Loucy (cell line): Measurements from ENCODE around the gene NR2F2.

Experiments used
- H2AFZ ChIP-seq: fragments of 200-600 bp; sonication (generic); 2 replicates; pipeline ENCODE4 v1.6.0; 2016; ENCODE audit warnings: antibody characterized with exemption, mild to moderate bottlenecking, low read length, moderate library complexity
- H3F3A ChIP-seq: fragments of 200-600 bp; 2 replicates; pipeline ENCODE4 v1.6.0; 2016; ENCODE audit warnings: antibody characterized with exemption, low read depth, mild to moderate bottlenecking
- H3K27me3 ChIP-seq: fragments of 200-600 bp; sonication (generic); 2 replicates; pipeline ENCODE4 v1.6.1; 2014; ENCODE audit warnings: low read length, mild to moderate bottlenecking; ENCODE audit not compliant: insufficient read depth, poor library complexity, severe bottlenecking
- H3K36me3 ChIP-seq: fragments of 200-600 bp; sonication (generic); 2 replicates; pipeline ENCODE4 v1.6.1; 2016; ENCODE audit warnings: low read length; ENCODE audit not compliant: insufficient read depth
- H3K4me1 ChIP-seq: fragments of 200-600 bp; sonication (generic); 2 replicates; pipeline ENCODE4 v1.5.1; 2014; ENCODE audit warnings: low read length, mild to moderate bottlenecking; ENCODE audit not compliant: insufficient read depth, poor library complexity, severe bottlenecking
- H3K4me2 ChIP-seq: fragments of 200-600 bp; sonication (generic); 2 replicates; pipeline ENCODE4 v1.6.0; 2014; ENCODE audit warnings: antibody characterized with exemption, low read length, low read depth, mild to moderate bottlenecking; ENCODE audit not compliant: poor library complexity, severe bottlenecking
- H3K4me3 ChIP-seq: fragments of 200-600 bp; sonication (generic); 2 replicates; pipeline ENCODE4 v1.5.1; 2014; ENCODE audit warnings: low read length, mild to moderate bottlenecking, mixed read lengths; ENCODE audit not compliant: poor library complexity, severe bottlenecking
- H3K79me2 ChIP-seq: fragments of 200-600 bp; sonication (generic); 2 replicates; pipeline ENCODE4 v1.6.1; 2014; ENCODE audit warnings: low read length; ENCODE audit not compliant: insufficient read depth
- H3K9ac ChIP-seq: fragments of 200-600 bp; sonication (generic); 2 replicates; pipeline ENCODE4 v1.6.0; 2014; ENCODE audit warnings: mild to moderate bottlenecking, low read depth, low read length, moderate library complexity; ENCODE audit not compliant: poor library complexity, severe bottlenecking
- H3K9me2 ChIP-seq: fragments of 200-600 bp; sonication (generic); replicated peaks from 2 replicates; pipeline ENCODE4 v1.6.1; 2016; ENCODE audit warnings: low read depth, low read length, mixed read lengths
- H3K9me3 ChIP-seq: fragments of 200-600 bp; sonication (generic); 2 replicates; pipeline ENCODE4 v1.6.1; 2014; ENCODE audit warnings: mild to moderate bottlenecking, antibody characterized with exemption, low read length, low read depth; ENCODE audit not compliant: insufficient read depth
- H4K20me1 ChIP-seq: fragments of 200-600 bp; sonication (generic); 2 replicates; pipeline ENCODE4 v1.6.0; 2014; ENCODE audit warnings: antibody characterized with exemption, low read length, mild to moderate bottlenecking; ENCODE audit not compliant: insufficient read depth, poor library complexity, severe bottlenecking
- CTCF ChIP-seq: fragments of 200-600 bp; sonication (generic); conservative IDR thresholded peaks from 2 replicates; pipeline ENCODE4 v1.5.1; 2014; ENCODE audit warnings: mild to moderate bottlenecking, antibody characterized with exemption, low read length
- EZH2phosphoT487 ChIP-seq: fragments of 200-600 bp; IDR thresholded peaks from 2 replicates; pipeline ENCODE4 v1.6.1; 2018; ENCODE audit warnings: antibody characterized with exemption, mild to moderate bottlenecking, moderate library complexity, borderline replicate concordance

Gene NR2F2

DNA sequence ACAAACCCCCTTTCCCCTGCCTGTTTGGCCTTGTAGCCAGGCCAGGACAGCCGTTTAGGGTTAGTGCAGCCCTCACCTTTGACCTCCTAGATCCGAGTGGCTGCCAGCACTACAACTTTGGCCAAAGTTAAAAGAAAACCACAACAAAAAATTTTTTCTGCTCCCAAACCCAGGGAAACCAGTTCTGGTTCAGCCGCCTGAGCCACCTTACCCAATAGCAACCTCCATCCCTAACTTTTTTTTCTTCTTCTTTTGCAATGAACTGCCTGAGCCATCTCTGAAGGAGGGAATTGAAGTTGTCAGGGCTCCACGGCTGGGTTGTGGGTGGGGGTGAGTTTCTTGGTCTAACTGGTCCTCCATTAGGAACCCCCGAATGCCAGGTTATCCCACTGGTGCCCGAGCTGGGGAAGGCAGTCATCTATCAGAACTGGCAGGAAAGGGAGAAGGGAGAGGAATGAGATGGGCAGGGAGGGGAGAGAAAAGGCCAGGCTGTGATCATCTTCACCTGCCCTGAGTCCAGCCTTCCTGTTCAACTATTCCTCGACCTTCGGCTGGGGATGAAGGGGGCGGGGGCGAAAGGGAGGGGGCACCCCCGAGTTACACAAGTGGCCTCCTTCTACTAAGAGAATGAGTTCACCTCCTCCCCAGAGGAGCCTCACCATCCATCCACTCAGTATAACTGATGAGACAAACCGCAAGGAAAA is 6.2 kb upstream of the NR2F2 start:
- Histone ChIP-seq H3K79me2 (no peaks in the 10 kb centered on the region), H3K4me1 (peaks cover 9% of the 10 kb centered on the region), H3F3A (0 out of 2 replicates have a peak, but pooled peaks cover 4% of the 10 kb centered on the region), H4K20me1 (no peaks in the 10 kb centered on the region), H3K4me3 (no peak overlapping the region), H3K9me3 (no peaks in the 10 kb centered on the region), H3K36me3 (no peaks in the 10 kb centered on the region), H3K9me2 (no peaks in the 10 kb centered on the region), H2AFZ (no peak overlapping the region), H3K9ac (no peak overlapping the region), H3K4me2 (no peak overlapping the region), H3K27me3 (peaks cover 6% of the 10 kb centered on the region)
- TF ChIP-seq EZH2phosphoT487 (no peak), CTCF (no peak)

DNA sequence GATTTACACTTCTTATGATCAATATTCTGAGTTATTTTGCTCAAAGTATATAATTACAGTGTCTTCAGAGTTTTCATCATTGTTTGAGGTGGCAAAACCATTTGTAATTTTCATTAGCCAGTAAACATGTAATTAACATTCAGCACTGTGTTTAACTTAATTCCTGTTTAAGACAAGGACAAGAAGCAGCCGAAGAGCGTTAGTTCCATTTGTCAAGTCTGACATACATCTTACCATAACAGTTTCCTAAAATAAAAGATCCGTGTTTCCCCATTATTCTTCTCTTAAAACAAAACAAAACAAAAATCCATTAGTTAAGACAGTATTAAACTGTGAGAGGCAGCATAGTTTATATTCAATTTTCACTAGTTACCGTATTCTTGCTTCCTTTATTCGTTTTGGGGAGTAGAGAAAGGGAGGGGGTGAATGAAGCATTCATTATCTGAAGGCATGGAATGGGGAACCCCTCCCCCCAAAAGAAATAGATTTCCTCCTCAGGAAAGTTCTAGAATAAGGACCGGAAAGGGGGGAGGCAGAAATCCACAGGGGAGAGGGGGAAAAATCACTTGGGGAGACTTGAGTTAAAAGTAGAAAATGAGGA is 5.5 kb upstream of the NR2F2 start:
- no peak overlapping the region for H2AFZ ChIP-seq
- H3K4me3 ChIP-seq: no peak overlapping the region

GRCh38 chr15:96325541-96326327 is 4.8 kb upstream of the NR2F2 start:
- H3K4me3 ChIP-seq: peak overlapping the region; percentile 52

More for the DNA sequence above, 5.5 kb upstream of the NR2F2 start:
- Histone ChIP-seq H3K9me3 (no peaks in the 10 kb centered on the region), H3K4me1 (peaks cover 9% of the 10 kb centered on the region), H3F3A (0 out of 2 replicates have a peak, but pooled peaks cover 4% of the 10 kb centered on the region), H4K20me1 (no peaks in the 10 kb centered on the region), H3K9me2 (no peaks in the 10 kb centered on the region), H3K4me2 (peak overlapping the region; percentile 48), H3K27me3 (peaks cover 2% of the 10 kb centered on the region), H3K36me3 (no peaks in the 10 kb centered on the region), H3K9ac (peak overlapping the region; percentile 61), H3K79me2 (no peaks in the 10 kb centered on the region)
- no peak for TF ChIP-seq EZH2phosphoT487
- no peak for TF ChIP-seq CTCF

More at GRCh38 chr15:96325541-96326327, 4.8 kb upstream of the NR2F2 start:
- H3K9me3 ChIP-seq: no peaks in the 10 kb centered on the region
- TF ChIP-seq EZH2phosphoT487 (no peak), CTCF (no peak)
- no peaks in the 10 kb centered on the region for H3K27me3 ChIP-seq
- no peak overlapping the region for H2AFZ ChIP-seq
- no peaks in the 10 kb centered on the region for H4K20me1 ChIP-seq
- peak overlapping the region; percentile 61 for H3K9ac ChIP-seq
- peaks cover 9% of the 10 kb centered on the region for H3K4me1 ChIP-seq
- H3K9me2 ChIP-seq: no peaks in the 10 kb centered on the region
- peak overlapping the region; percentile 48 for H3K4me2 ChIP-seq
- H3K36me3 ChIP-seq: no peaks in the 10 kb centered on the region
- 0 out of 2 replicates have a peak, but pooled peaks cover 4% of the 10 kb centered on the region for H3F3A ChIP-seq
- no peaks in the 10 kb centered on the region for H3K79me2 ChIP-seq
